CD4-positive, alpha-beta T cell treated with Interleukin-6 at 100 ng/mL for 8 hours (primary cell): Measurements from ENCODE around the gene PRKACG.

ENCODE experiments used
- DNase-seq: peaks from one replicate; pipeline ENCODE4 v3.0.0-alpha.2; 2020; ENCODE audit warnings: mixed read lengths, low spot score

The PRKACG gene

DNA sequence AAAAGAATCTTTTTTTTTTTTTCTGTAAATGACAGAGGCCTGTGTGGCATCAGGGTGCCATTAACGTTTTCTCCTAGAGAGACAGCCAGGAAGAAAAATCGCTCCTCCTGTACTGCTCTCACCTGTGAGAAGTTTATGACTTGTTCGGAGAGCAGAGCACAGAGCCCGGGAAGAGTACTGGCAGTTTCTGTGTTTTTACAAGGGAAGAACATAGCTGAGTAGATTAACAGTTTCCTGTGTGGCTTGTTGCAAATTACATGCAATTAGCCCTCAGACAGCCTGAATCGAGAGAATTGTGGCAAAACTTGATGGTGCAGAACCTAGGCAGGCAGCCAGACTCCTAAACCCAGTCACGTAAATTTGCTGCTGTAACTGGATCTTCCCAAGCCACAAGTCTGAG is 32.1 kb downstream of the PRKACG start:
- no peak for DNase-seq

DNA sequence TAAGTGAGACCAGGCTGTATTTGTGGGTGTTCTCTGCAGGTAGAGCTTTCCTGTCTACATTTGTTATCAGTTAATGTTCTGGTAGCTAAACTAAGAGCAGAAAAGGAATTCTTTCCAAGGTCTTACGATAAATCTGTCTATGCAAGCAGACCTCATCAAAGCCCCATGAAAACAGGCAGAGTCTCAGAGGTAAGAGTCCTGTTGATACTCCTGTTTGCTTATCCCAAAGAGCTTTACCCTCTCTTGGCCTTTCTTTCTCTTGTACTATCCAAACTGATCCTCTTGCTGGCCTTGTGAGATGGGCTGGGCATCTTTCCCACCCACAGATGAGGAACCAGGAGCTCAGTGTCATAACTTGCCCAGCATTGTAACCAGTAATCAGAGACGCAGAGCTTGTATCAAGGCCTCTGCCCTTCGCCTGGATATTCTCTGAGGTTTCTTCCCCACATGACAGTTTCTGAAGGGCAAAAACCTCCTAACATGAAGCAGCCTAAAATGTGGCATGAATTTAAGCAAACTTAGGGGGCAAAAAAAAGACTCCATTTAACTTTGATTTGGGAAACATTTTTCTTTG is 33.5 kb downstream of the PRKACG start:
- no peak for DNase-seq

DNA sequence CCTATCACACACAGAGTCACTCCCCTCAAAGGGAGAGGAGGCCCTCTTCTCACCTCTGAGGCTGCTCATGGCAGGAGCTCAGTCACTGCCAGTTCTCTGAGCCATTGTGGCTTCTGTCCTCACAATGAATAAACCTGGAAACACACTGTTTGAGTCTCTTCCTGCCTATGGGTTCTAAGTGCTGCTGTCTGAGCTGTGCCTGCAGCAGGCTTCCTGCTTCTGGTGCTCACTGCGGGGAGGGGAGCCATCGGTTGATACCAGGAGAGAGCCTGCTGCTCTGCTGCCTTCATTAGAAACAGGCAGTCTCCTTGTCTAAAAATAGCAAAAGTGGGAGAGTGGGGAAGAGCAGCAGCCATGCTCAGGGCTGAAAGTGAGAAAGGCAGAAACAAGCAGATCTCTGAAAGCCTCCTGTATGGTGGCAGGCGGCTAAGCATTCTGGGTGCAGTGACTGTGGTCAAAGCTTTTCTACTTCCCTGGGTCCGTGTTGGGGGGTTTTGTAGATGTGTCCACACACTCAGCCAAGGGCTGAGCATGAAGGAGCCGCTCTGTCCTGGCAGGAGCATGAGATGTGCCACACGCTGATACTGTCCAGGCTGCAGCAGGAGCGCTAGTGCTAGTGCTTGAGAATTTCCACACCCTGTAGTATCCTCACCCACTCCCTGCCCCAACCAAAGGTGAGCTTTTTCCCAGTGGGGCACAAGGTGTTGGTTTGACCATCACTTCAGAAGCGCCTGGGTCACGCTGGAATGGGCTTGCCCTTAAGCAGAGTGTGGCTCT is 34.2 kb downstream of the PRKACG start:
- DNase-seq = peak; percentile 32

DNA sequence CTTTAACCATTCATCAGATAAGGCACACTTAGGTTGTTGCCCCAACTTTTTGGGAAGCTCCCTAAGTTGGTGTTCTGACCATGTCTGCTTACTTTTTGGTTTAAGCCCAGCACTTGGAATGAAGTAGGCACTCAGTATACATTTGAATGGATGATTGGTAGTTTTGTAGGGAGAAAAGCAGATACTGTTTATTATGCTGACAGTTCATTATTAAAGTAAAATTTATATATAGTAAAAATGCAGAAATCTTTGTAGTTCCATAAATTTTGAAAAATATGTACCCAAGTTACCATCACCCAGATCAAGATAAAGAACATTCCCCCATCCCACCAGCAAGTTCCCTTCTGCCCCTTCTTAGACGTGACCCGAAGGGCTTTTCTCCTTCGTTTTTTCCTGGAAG is 35.4 kb downstream of the PRKACG start:
- DNase-seq = no peak

DNA sequence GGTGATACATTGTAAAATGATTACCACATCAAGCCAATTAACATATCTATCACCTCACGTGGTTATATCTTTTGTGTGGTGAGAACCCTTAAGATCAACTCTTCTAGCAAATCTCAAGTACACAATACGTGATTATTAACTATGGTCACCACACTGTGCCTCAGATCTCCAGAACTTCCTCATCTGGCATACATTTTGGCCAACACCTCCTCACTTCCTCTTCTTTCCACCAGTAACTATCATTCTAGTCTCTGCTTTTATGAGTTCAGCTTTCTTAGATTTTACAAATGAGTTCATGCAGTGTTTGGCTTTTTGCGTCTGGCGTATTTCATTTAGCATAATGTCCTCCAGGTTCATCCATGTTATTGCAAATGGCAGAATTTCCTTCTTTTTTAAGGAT is 35.8 kb downstream of the PRKACG start:
- no peak for DNase-seq

DNA sequence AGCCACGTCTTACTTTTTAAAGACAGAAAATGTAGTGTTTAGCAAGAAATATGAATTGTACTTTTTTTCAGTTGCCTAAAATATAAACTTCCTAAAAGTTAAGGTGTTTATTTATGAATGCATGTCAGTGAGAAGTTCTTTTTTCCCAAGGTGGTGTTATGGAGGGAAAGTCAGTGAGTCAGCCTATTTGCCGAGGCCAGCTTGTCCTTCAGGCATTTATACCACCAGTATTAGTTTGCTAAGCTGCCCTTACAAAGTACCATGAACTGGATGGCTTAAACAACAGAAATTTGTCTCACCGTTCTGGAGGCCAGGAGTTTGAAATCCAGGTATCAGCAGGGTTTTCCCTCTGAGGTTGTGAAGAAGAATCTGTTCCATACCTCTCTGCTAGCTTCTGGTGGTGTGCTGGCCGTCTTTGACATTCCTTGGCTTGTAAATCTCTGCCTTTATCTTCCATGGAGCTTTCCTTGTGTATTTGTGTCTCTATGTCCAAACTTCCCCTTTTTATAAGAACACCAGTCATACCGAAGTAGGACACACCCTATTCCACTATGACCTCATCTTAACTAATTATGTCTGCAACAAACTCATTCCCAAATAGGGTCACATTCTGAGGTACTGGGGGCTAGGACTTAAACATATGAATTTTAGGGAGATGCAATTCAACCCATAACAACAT is 38.4 kb downstream of the PRKACG start:
- DNase-seq = no peak

DNA sequence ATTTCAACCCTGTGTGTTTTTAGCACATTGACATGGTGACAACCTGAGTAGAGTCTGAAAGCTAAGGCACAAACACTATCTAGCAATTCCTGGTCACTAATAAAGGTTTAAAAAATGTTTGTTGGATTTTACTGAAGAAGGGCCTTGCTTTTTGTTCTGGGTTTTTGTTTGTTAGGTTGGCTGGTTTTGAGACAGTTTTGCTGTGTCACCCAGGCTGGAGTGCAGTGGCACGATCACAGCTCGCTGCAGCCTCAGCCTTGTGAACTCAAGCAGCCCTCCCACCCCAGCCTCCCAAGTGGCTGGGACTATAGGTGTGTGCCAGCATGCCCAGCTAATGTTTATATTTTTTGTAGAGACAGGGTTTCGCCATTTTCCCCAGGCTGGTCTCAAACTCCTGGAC is 39.0 kb downstream of the PRKACG start:
- no peak for DNase-seq

DNA sequence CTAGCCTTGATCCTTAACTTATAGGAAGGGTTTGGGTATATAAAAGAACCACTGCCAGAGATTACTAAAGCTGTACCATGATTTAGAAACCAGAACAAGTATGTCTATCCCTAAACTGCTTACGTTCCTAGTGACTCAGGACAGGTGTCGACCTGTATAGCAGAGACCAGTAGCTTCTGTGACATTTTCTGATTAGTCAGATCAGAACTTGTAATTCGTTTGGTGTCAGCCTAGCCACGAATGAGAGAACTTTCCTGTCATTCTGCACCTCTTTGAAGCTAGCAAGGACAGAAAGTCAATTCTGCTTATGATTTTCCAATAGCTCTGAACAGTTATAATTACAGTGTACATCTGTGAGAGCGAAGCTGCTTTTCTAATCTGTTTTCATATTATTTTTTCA is 39.5 kb downstream of the PRKACG start:
- no peak for DNase-seq

DNA sequence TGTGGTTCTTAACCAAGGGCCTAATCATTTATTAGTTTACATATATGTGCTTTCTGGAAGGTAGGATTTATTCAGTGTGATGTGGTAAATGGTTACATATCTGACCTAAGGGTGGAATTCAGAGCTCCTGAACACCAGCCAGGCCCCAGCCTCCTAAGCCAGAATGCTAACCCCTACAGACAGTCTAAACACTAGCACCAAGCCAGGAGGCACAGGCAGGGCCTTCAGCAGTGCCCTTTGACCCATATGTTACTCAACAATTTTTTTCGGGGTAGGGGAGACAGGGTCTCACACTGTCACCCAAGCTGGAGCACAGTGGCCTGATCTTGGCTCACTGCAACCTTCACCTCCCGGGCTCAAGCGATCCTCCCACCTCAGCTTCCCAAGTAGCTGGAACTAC is 40.3 kb downstream of the PRKACG start:
- no peak for DNase-seq

DNA sequence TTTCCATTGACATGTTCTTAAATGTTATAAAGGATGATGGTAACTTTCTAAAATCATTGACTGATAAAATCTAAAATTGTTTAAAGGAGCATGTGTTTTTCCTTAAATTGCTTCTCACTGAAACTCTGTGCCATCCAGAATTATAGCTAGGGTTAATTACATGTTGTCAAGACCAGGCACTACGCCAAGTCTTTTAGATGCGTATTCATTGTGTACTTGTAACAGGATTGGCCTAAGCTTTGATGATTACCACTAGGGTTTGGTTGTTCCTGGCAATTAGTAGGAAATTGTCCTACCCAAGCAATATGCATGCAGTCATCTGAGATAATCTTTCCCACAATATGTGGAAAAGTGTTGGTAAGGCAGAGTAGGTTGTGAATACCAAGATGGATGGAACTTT is 43.8 kb downstream of the PRKACG start:
- no peak for DNase-seq

DNA sequence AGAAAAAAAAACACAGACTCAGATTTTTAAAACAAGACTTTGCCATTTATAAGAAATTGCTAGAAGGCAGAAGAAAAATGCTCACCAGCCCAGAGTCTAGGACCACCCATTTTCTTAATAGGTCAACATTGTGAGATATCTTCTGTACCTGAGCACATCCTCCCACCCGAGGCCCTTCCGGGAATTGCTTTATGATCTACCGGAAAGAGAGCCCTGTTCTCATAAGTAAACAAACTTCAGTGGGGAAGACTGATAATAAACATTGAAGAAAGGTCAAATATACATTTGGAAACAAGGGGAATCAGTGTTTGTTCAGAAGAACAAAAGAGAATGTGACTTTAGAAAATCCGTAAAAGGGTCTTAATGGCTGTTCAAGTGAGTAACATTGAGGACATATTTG is 44.4 kb downstream of the PRKACG start:
- DNase-seq = no peak

DNA sequence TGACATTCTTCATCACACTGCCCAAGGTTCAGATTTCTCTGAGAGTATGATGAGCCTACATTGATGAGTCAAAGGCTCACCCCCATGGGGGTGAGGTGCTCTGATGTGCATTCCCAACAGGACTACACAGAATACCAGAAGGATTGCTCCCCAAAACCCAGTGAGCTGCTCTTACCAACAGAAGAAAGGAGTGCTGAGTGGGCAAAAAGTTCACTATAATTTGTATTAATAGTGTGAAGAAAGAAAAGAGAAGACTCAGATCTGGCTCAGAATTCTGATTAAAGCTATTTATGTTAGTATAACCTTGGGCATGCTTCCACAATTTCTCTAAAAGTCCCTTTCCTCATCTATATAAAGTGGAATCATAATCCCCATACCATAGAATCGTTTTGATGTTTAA is 46.1 kb downstream of the PRKACG start:
- DNase-seq = no peak

DNA sequence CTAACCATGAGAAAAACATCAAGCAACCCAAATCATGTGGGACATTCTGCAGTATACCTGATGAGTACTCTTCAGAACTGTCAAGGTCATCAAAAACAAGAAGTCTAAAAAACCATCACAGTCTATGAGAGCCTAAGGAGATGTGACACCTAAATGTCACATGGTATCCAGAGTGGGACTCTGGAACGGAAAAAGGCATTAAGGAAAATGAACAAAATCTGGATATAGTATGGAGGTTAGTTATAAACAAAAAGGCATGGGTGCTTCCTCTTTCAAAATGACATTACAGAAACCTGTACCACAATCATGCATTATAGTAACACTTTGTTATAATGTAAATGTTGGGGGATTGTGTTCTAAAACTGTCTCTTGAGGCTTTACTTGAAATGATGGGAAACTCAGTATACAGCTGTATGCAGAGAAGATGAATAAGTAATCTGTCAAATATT is 47.4 kb downstream of the PRKACG start:
- no peak for DNase-seq

DNA sequence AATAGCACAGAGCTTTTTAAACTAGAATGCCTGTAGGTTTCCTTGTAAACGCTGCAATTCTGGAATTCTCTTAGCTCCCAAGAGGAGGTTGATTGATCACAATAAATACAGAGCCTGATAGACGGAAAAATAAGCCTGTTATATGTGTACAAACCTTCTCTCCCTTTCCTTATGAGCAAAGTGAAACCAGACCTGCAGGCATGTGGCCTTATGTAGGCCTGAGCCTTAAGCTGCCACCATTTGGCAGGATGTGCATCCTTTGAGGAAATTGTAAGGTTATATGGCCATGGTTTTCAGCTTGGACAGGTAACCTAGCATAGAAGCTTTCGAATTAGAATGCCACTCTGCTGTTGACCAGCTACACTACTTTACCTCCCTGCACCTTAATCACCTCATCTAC is 49.1 kb downstream of the PRKACG start:
- DNase-seq = no peak

DNA sequence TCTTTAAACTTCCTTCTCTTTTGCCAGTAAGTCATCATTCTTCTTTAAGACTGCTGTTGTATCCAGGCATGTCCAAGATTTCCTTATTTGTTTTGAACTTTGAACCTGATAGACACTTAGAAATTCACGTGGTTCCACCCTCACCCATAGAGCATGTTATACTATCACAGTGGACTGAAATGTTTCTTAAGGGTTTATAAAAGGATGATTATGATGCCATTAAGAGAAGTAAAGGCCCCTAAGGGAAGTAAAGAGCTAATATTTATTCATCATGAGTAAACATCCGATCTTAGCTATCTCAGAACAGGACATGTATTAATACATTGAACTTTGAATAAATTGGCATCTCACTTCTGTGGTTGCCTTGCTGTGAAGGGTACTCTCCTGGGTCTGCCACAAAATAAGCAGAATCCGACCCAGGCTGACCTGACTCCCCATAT is 49.8 kb downstream of the PRKACG start:
- no peak for DNase-seq

DNA sequence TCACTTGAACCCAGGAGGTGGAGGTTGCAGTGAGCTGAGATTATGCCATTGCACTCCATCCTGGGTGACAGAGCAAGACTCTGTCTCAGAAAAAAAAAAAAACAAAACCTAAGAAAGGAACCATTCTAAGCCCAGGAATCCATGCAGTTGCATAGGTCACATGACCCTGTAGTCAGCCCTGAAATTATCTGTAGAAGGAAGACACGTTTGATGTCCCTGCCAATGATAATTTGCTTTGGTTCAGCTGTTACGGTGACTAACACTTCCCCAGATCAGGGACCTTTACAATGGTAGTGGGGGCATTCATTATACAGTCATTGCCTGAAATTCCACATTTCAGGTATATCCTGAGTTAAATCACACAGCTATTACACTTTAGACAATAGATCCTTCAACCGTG is 50.5 kb downstream of the PRKACG start:
- DNase-seq = no peak
